Esophagus squamous epithelium (tissue), 4 donors: ENCODE data around the gene ELMO1.

Experiments used
- POLR2A ChIP-seq, 4 donors: fragments of 450-650 bp; IDR thresholded peaks; one replicate each; pipeline ENCODE4 v1.6.1; 2017; ENCODE audit warnings: antibody characterized with exemption in 4 of 4, mild to moderate bottlenecking in 4 of 4, moderate library complexity in 3 of 4
- TF ChIP-seq, protein P1 (sequence below), 6 experiments: fragments of 450-650 bp in 4 of 6; fragments of 200-600 bp in 2 of 6; sonication (generic) in 2 of 6; IDR thresholded peaks; one replicate each; pipeline ENCODE4 v1.5.1; 2016 to 2019; ENCODE audit warnings: antibody characterized with exemption in 6 of 6, mild to moderate bottlenecking in 4 of 6, moderate library complexity in 4 of 6

DNA sequence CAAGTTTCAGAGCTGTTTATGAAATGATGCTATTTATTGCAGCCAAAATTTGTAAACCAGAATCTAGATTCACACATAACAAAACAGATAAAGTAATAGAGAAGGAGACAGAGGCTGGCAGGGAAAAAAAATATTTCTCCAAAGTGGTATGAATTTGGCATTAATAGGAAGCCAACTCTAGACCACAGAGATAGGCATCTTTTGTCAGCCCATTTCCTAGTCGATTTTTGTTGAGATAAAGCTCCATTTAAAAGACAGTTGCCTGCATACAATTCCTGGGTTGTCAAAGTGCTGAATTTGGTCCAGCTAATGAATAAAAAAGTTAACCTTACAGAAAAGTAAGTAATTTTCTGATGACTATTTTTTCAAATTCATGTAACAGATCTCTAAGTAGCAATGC, 219.3 kb downstream of the ELMO1 start:
- TF ChIP-seq POLR2A (IDR thresholded peaks at IDR 0.05), result no peak
- TF ChIP-seq, protein P1, sequence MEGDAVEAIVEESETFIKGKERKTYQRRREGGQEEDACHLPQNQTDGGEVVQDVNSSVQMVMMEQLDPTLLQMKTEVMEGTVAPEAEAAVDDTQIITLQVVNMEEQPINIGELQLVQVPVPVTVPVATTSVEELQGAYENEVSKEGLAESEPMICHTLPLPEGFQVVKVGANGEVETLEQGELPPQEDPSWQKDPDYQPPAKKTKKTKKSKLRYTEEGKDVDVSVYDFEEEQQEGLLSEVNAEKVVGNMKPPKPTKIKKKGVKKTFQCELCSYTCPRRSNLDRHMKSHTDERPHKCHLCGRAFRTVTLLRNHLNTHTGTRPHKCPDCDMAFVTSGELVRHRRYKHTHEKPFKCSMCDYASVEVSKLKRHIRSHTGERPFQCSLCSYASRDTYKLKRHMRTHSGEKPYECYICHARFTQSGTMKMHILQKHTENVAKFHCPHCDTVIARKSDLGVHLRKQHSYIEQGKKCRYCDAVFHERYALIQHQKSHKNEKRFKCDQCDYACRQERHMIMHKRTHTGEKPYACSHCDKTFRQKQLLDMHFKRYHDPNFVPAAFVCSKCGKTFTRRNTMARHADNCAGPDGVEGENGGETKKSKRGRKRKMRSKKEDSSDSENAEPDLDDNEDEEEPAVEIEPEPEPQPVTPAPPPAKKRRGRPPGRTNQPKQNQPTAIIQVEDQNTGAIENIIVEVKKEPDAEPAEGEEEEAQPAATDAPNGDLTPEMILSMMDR (IDR thresholded peaks at IDR 0.05), result no peak
